CD14-positive monocyte (primary cell): Measurements from ENCODE around the gene AFG1L. TPM values are rescaled to one million over a fixed set of nuclear protein-coding genes. Genes with fewer than 3 reads are reported as not detected.

ENCODE experiments used
- DNase-seq, 3 donors: peaks; one replicate each; pipeline ENCODE4 v3.0.0-alpha.2; 2011 to 2022
- H2AFZ ChIP-seq: 2 replicates; pipeline ENCODE4 v1.6.0; 2012; ENCODE audit warnings: mild to moderate bottlenecking, low read depth, low read length, inconsistent platforms; ENCODE audit not compliant: insufficient read depth, poor library complexity, severe bottlenecking
- H3K27ac ChIP-seq, 2 donors: 1 replicate in 1 of 2; 2 replicates in 1 of 2; pipeline ENCODE4 v1.5.1; 2012 to 2013; ENCODE audit warnings: low read length in 2 of 2, control low read depth in 1 of 2, inconsistent platforms in 1 of 2, low read depth in 1 of 2, mild to moderate bottlenecking in 1 of 2
- H3K27me3 ChIP-seq, 2 donors: one replicate each; pipeline versions ENCODE4 v1.6.0 to v1.6.1; 2011 to 2013; ENCODE audit warnings: low read length in 2 of 2; ENCODE audit not compliant: control insufficient read depth in 2 of 2, insufficient read depth in 2 of 2
- H3K36me3 ChIP-seq, 2 donors: replicated peaks in 1 of 2; 1 replicate in 1 of 2; 2 replicates in 1 of 2; pipeline versions ENCODE4 v1.5.1 to v1.6.1; 2012 to 2013; ENCODE audit warnings: low read length in 2 of 2, control low read depth in 1 of 2, inconsistent platforms in 1 of 2, mild to moderate bottlenecking in 1 of 2; ENCODE audit not compliant: insufficient read depth in 2 of 2, control insufficient read depth in 1 of 2
- H3K4me1 ChIP-seq, 2 donors: 1 replicate in 1 of 2; 2 replicates in 1 of 2; pipeline versions ENCODE4 v1.5.1 to v1.6.1; 2012 to 2013; ENCODE audit warnings: low read length in 2 of 2, control low read depth in 1 of 2, inconsistent platforms in 1 of 2, mild to moderate bottlenecking in 1 of 2, moderate library complexity in 1 of 2; ENCODE audit not compliant: insufficient read depth in 2 of 2, control insufficient read depth in 1 of 2
- H3K4me2 ChIP-seq: replicated peaks from 2 replicates; pipeline ENCODE3; 2012; ENCODE audit warnings: low read length, moderate library complexity, mild to moderate bottlenecking; ENCODE audit not compliant: poor library complexity, severe bottlenecking; ENCODE audit errors: extremely low read depth
- H3K4me3 ChIP-seq, 3 experiments: fragments of 200-600 bp in 1 of 3; sonication (generic) in 1 of 3; replicated peaks in 1 of 3; 1 replicate in 2 of 3; 2 replicates in 1 of 3; pipeline ENCODE4 v1.5.1; 2011 to 2013; ENCODE audit warnings: low read length in 3 of 3, mild to moderate bottlenecking in 3 of 3, control low read depth in 2 of 3, low read depth in 2 of 3, inconsistent platforms in 1 of 3, moderate library complexity in 1 of 3
- H3K79me2 ChIP-seq: 2 replicates; pipeline ENCODE4 v1.6.0; 2012; ENCODE audit warnings: mild to moderate bottlenecking, control low read depth, inconsistent platforms, low read length, moderate library complexity; ENCODE audit not compliant: insufficient read depth
- H3K9ac ChIP-seq: 2 replicates; pipeline ENCODE4 v1.6.0; 2017; ENCODE audit warnings: low read length, mild to moderate bottlenecking; ENCODE audit not compliant: insufficient read depth, poor library complexity, severe bottlenecking
- H3K9me3 ChIP-seq, 2 donors: replicated peaks in 1 of 2; 1 replicate in 1 of 2; 2 replicates in 1 of 2; pipeline versions ENCODE4 v1.5.1 to v1.6.1; 2012 to 2013; ENCODE audit warnings: low read length in 2 of 2, control low read depth in 1 of 2; ENCODE audit not compliant: control insufficient read depth in 1 of 2, insufficient read depth in 1 of 2
- H4K20me1 ChIP-seq: 2 replicates; pipeline ENCODE4 v1.6.0; 2012; ENCODE audit warnings: mild to moderate bottlenecking, low read length, control low read depth, moderate library complexity; ENCODE audit not compliant: insufficient read depth
- H3K27ac Mint-ChIP-seq, 7 donors: one replicate each; pipeline ENCODE4 v1.8.0; 2020; ENCODE audit warnings: mild to moderate bottlenecking in 7 of 7, mixed read lengths in 7 of 7, moderate library complexity in 6 of 7, inconsistent platforms in 2 of 7
- H3K27me3 Mint-ChIP-seq, 3 donors: one replicate each; pipeline ENCODE4 v1.8.0; 2021 to 2022; ENCODE audit warnings: low read depth in 3 of 3, mild to moderate bottlenecking in 3 of 3, mixed read lengths in 3 of 3, moderate library complexity in 3 of 3, inconsistent platforms in 1 of 3
- H3K36me3 Mint-ChIP-seq, 2 donors: one replicate each; pipeline ENCODE4 v1.8.0; 2020; ENCODE audit warnings: mixed read lengths in 2 of 2, inconsistent platforms in 1 of 2, mild to moderate bottlenecking in 1 of 2
- H3K4me1 Mint-ChIP-seq: one replicate; pipeline ENCODE4 v1.8.0; 2020; ENCODE audit warnings: mild to moderate bottlenecking, mixed read lengths
- H3K4me3 Mint-ChIP-seq, 2 donors: one replicate each; pipeline ENCODE4 v1.8.0; 2020; ENCODE audit warnings: mild to moderate bottlenecking in 2 of 2, mixed read lengths in 2 of 2, moderate library complexity in 1 of 2
- H3K9me3 Mint-ChIP-seq, 7 donors: one replicate each; pipeline ENCODE4 v1.8.0; 2020 to 2022; ENCODE audit warnings: mixed read lengths in 7 of 7, mild to moderate bottlenecking in 6 of 7, moderate library complexity in 6 of 7, inconsistent platforms in 2 of 7
- WGBS: methylation state at CpG from one replicate; pipeline ENCODE4 v1.1.5; 2013; ENCODE audit warnings: missing lambda C conversion rate; ENCODE audit not compliant: insufficient coverage; 5-methylcytosine and 5-hydroxymethylcytosine counted together
- intact Hi-C, 2 donors: fragments of 100-400 bp; cut with micrococcal nuclease; formaldehyde crosslinking; loops; one replicate each; pipeline versions ENCODE4 v1.15.0 to v1.15.1; 2023
- polyA plus RNA-seq, 3 donors: library from polyadenylated mRNA; depleted of rRNA in 1 of 3; unstranded in 2 of 3; stranded (reverse) in 1 of 3; fragments of 300-500 nt in 2 of 3; fragments of >200 nt in 1 of 3; fragmentation: Illumina TruSeq in 2 of 3; gene quantifications; 1 replicate in 2 of 3; 2 replicates in 1 of 3; pipeline ENCODE4 v1.2.3, GENCODE V29; 2012 to 2021
- TF ChIP-seq, protein P1 (sequence below): fragments of 200-600 bp; IDR thresholded peaks from one replicate; pipeline ENCODE4 v1.8.0; 2022; ENCODE audit warnings: antibody characterized with exemption, mild to moderate bottlenecking

The AFG1L gene
- polyA plus RNA-seq, 3 donors, result 0.95 to 2.8 (median 2.7) TPM

DNA sequence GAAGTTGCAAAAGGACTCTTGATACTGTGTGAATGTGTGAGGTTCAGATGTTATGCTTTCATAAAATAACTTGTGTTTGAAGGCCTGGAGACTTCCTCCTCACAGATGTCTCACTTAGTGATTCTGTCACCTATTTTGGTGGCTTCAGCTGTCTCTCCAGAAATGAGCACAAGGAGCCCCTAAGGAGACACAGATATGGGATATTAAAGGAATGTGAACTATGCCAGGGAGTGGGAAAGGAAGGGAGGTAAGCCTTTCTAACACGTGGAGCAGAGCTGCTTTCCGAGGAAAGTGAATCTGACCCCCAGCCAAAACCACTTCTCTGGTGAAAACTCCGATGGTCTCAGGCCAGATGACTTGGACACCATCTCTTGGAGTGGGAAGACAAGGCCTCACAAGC is 255.4 kb downstream of the AFG1L start:
- Histone ChIP-seq H3K9ac (no peak overlapping the region), H3K79me2 (no peaks in the 10 kb centered on the region), H3K27me3 (no peaks in the 10 kb centered on the region), H3K27ac (no peak overlapping the region), H3K4me2 (no peak overlapping the region), H4K20me1 (no peaks in the 10 kb centered on the region), H3K36me3 (no peaks in the 10 kb centered on the region), H3K4me1 (peaks cover 6 to 7% of the 10 kb centered on the region in 2 donors), H3K4me3 (no peak overlapping the region), H3K9me3 (no peaks in the 10 kb centered on the region), H2AFZ (no peak overlapping the region)
- DNase-seq, result no peak
- peaks cover 0 to 2% (median 0%) of the 10 kb centered on the region in 7 donors for H3K9me3 Mint-ChIP-seq
- H3K4me1 Mint-ChIP-seq, result peaks cover 26% of the 10 kb centered on the region
- WGBS, result no CpG with 5 or more reads among the region's 3 CpGs
- H3K27me3 Mint-ChIP-seq, result peaks cover 0 to 2% (median 0%) of the 10 kb centered on the region in 3 donors
- TF ChIP-seq, protein P1, sequence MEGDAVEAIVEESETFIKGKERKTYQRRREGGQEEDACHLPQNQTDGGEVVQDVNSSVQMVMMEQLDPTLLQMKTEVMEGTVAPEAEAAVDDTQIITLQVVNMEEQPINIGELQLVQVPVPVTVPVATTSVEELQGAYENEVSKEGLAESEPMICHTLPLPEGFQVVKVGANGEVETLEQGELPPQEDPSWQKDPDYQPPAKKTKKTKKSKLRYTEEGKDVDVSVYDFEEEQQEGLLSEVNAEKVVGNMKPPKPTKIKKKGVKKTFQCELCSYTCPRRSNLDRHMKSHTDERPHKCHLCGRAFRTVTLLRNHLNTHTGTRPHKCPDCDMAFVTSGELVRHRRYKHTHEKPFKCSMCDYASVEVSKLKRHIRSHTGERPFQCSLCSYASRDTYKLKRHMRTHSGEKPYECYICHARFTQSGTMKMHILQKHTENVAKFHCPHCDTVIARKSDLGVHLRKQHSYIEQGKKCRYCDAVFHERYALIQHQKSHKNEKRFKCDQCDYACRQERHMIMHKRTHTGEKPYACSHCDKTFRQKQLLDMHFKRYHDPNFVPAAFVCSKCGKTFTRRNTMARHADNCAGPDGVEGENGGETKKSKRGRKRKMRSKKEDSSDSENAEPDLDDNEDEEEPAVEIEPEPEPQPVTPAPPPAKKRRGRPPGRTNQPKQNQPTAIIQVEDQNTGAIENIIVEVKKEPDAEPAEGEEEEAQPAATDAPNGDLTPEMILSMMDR, result no peak
- no peak overlapping the region for H3K27ac Mint-ChIP-seq
- intact Hi-C loops, result no loop called here
- H3K36me3 Mint-ChIP-seq, result no peaks in the 10 kb centered on the region
- no peak overlapping the region for H3K4me3 Mint-ChIP-seq

DNA sequence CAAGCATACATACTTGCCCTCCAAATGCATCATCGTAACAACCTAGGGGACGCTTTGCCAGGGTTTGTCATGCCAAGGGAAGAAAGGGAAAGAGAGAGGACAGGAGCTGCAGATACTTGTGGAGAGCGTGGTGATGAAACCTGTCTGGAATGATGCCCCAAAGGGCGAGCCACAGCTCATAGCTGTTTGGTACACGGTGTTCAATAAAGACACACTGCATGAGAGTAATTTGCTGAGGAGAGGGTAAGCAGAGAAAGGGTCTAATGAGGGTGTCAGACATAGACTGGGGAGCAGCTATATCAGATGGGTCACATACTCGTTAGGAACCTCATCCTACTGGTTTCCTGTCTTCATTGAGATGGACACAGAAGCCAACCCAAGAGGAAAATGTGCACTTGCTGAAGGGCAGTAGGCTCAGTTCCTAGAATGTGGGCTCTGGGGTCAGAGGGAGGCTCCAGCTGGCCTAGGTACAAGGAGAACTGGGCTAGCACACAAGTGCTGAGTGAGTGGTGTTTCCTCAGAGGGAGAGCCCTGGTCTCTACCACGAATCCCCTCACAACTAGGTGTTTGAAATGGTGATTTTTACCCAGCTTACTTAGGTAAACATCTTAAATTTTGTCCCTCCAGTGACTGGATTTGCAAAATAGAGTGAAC is 260.7 kb downstream of the AFG1L start:
- Mint-ChIP-seq H3K27me3 (peaks cover 3 to 8% (median 3%) of the 10 kb centered on the region in 3 donors), H3K27ac (peak overlapping the region in 1 of 7 donors; percentile 1), H3K4me3 (peak overlapping the region in 1 of 2 donors; percentile 64), H3K36me3 (no peaks in the 10 kb centered on the region), H3K4me1 (peaks cover 26% of the 10 kb centered on the region), H3K9me3 (no peaks in the 10 kb centered on the region)
- TF ChIP-seq, protein P1, result no peak
- H3K4me1 ChIP-seq, result peaks cover 7 to 15% of the 10 kb centered on the region in 2 donors
- H3K9me3 ChIP-seq, result no peaks in the 10 kb centered on the region
- WGBS, result 85% methylated on average over 4 of the region's 7 CpGs
- intact Hi-C loops, result loop anchor here (5.0 kb wide), 4 partner anchors 37 to 827 kb away; partner anchors contain the start of genes CD164 (in 1 of the 2) and SESN1 (in 1 of the 2)
- peaks cover 5% of the 10 kb centered on the region for H3K79me2 ChIP-seq
- H3K4me2 ChIP-seq, result no peak overlapping the region
- H2AFZ ChIP-seq, result no peak overlapping the region
- DNase-seq, result no peak
- H3K36me3 ChIP-seq, result no peaks in the 10 kb centered on the region
- H3K27me3 ChIP-seq, result no peaks in the 10 kb centered on the region
- H3K27ac ChIP-seq, result no peak overlapping the region
- no peak overlapping the region for H3K4me3 ChIP-seq
- H4K20me1 ChIP-seq, result peaks cover 5% of the 10 kb centered on the region
- H3K9ac ChIP-seq, result no peak overlapping the region
